Endothelial cell (in vitro differentiated cells): Measurements from ENCODE around the gene ANKRD33B. TPM values are rescaled to one million over a fixed set of nuclear protein-coding genes. Genes with fewer than 3 reads are reported as not detected.

ENCODE experiments used
- DNase-seq: peaks from one replicate; pipeline ENCODE4 v3.0.0; 2021; ENCODE audit warnings: low spot score
- H3K27ac Mint-ChIP-seq: one replicate; pipeline ENCODE4 v1.8.0; 2021; ENCODE audit warnings: mixed read lengths, inconsistent platforms; ENCODE audit not compliant: unreplicated experiment
- H3K27me3 Mint-ChIP-seq: one replicate; pipeline ENCODE4 v1.8.0; 2021; ENCODE audit warnings: mild to moderate bottlenecking, moderate library complexity, mixed read lengths, inconsistent platforms; ENCODE audit not compliant: unreplicated experiment
- H3K36me3 Mint-ChIP-seq: one replicate; pipeline ENCODE4 v1.8.0; 2021; ENCODE audit warnings: mild to moderate bottlenecking, low read depth, mixed read lengths, inconsistent platforms; ENCODE audit not compliant: unreplicated experiment
- H3K4me1 Mint-ChIP-seq: one replicate; pipeline ENCODE4 v1.8.0; 2021; ENCODE audit warnings: mild to moderate bottlenecking, mixed read lengths, inconsistent platforms; ENCODE audit not compliant: unreplicated experiment
- H3K4me3 Mint-ChIP-seq: one replicate; pipeline ENCODE4 v1.8.0; 2021; ENCODE audit warnings: mild to moderate bottlenecking, mixed read lengths, inconsistent platforms; ENCODE audit not compliant: unreplicated experiment
- H3K9me3 Mint-ChIP-seq: one replicate; pipeline ENCODE4 v1.8.0; 2021; ENCODE audit warnings: mixed read lengths, inconsistent platforms; ENCODE audit not compliant: unreplicated experiment
- CTCF ChIP-seq: fragments of 200-600 bp; sonication (generic); IDR thresholded peaks from one replicate; pipeline ENCODE4 v1.5.0; 2021; ENCODE audit warnings: antibody characterized with exemption; ENCODE audit not compliant: unreplicated experiment
- total RNA-seq: library from RNA; stranded (reverse); fragmentation: NEBNext Ultra II Directional; extraction: Animal tissue kit (Norgen Biotek cat#: 25700); gene quantifications from one replicate; pipeline ENCODE4 v1.2.1, GENCODE V29; 2021; ENCODE audit not compliant: unreplicated experiment

The ANKRD33B gene
- total RNA-seq, 1 donor from 2014 or later: 7.0 TPM

- Mint-ChIP-seq H3K4me1 (peaks cover 69% of the 10 kb centered on the region), H3K27ac (peak overlapping the region; percentile 93), H3K4me3 (peak overlapping the region; percentile 47), H3K36me3 (peaks cover 13% of the 10 kb centered on the region), H3K9me3 (no peaks in the 10 kb centered on the region), H3K27me3 (no peaks in the 10 kb centered on the region)
- no peak for TF ChIP-seq CTCF
- DNase-seq: no peak
These were observed 136.1 kb downstream of the ANKRD33B start for GRCh38 chr5:10699987-10700386.

GRCh38 chr5:10700516-10700915 is 136.6 kb downstream of the ANKRD33B start:
- TF ChIP-seq CTCF: no peak
- peaks cover 14% of the 10 kb centered on the region for H3K36me3 Mint-ChIP-seq
- peaks cover 70% of the 10 kb centered on the region for H3K4me1 Mint-ChIP-seq
- no peak for DNase-seq
- no peak overlapping the region for H3K27ac Mint-ChIP-seq
- no peak overlapping the region for H3K4me3 Mint-ChIP-seq
- H3K9me3 Mint-ChIP-seq: no peaks in the 10 kb centered on the region
- H3K27me3 Mint-ChIP-seq: no peaks in the 10 kb centered on the region

DNA sequence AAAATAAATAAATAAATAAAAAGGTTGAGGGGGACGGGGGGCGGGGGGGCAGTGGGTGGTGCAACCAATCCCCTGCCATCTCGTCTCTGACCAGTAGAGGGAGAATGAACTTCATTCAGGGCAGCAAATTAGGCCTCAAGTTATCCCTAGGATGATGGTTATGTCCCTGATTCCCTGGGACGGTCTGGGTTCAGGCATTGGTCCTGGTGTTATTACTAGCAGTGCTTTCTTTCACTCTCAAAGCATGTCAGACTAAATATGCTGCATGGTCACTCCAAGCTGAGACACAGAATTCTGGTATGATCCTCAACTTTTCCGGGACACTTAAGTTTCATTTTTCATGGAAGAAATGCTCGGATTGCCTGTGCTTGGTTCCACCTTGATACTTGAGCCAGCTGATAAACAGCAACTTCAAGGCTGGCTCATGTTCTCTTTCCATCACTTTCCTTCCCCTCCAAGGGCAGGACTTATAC is 137.7 kb downstream of the ANKRD33B start:
- H3K9me3 Mint-ChIP-seq: no peaks in the 10 kb centered on the region
- H3K27me3 Mint-ChIP-seq: no peaks in the 10 kb centered on the region
- peaks cover 21% of the 10 kb centered on the region for H3K36me3 Mint-ChIP-seq
- peaks cover 70% of the 10 kb centered on the region for H3K4me1 Mint-ChIP-seq
- peak; percentile 88 for TF ChIP-seq CTCF
- peak; percentile 69 for DNase-seq
- no peak overlapping the region for H3K27ac Mint-ChIP-seq
- no peak overlapping the region for H3K4me3 Mint-ChIP-seq

GRCh38 chr5:10702040-10702629 is 138.3 kb downstream of the ANKRD33B start:
- Mint-ChIP-seq H3K36me3 (peaks cover 21% of the 10 kb centered on the region), H3K27me3 (no peaks in the 10 kb centered on the region), H3K4me3 (no peak overlapping the region), H3K27ac (no peak overlapping the region), H3K4me1 (peaks cover 69% of the 10 kb centered on the region), H3K9me3 (no peaks in the 10 kb centered on the region)
- DNase-seq: no peak
- TF ChIP-seq CTCF: no peak

- no peak for DNase-seq
- Mint-ChIP-seq H3K4me3 (no peak overlapping the region), H3K27ac (peak overlapping the region; percentile 70)
These were observed 139.1 kb downstream of the ANKRD33B start for GRCh38 chr5:10702911-10703491.

More at GRCh38 chr5:10702911-10703491, 139.1 kb downstream of the ANKRD33B start:
- Mint-ChIP-seq H3K4me1 (peaks cover 70% of the 10 kb centered on the region), H3K36me3 (peaks cover 21% of the 10 kb centered on the region), H3K9me3 (no peaks in the 10 kb centered on the region), H3K27me3 (no peaks in the 10 kb centered on the region)
- no peak for TF ChIP-seq CTCF
